Measurements from ENCODE around the gene CCDC187.
"Not testable (repeated sequence)": the region's sequence is repeated elsewhere in the genome, so short reads cannot be mapped to it uniquely, and the experiment has no call there.

CCDC187 gene

DNA sequence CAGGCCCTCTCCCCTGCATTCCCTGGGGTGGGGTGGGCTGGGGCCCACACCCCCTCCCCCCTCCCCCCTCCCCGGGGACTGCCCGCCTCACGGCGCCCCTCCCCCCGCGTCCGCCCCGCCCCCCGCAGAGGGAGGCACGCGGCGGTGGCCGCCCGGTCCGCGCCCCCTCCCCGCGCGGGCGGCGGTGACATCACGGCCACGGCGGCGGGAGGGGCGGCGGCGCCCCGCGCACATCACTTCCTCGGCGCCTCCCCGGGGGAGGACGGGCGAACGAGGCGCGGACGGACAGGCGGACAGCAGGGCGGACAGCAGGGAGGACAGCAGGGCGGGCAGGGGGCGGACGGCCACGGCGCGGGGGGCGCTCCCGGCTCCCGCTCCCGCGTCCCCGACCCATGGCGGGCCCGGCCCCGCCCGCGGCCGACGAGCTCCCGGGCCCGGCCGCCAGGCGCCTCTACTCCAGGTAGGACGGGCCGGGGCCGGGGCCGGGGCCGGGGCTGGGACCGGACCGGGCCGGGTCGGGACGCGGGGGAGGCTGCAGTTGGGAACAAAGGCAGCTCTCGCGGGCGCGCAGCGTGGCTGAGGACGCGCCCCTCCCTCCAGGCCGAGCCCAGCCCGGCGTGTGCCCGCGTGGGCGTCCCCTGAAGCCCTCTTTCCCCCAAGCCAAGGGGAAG is 23.5 kb upstream of the CCDC187 start, which contains the start of gene GPSM1:
GPSM1 (plus strand) TSS at position 236 of the 671 bp plus-strand sequence; CDS start at position 393, 157 bp downstream.
- peak in 1 of 3 donors; percentile 18 for DNase-seq (ENCODE audit: low read depth in 3 of 3)

DNA sequence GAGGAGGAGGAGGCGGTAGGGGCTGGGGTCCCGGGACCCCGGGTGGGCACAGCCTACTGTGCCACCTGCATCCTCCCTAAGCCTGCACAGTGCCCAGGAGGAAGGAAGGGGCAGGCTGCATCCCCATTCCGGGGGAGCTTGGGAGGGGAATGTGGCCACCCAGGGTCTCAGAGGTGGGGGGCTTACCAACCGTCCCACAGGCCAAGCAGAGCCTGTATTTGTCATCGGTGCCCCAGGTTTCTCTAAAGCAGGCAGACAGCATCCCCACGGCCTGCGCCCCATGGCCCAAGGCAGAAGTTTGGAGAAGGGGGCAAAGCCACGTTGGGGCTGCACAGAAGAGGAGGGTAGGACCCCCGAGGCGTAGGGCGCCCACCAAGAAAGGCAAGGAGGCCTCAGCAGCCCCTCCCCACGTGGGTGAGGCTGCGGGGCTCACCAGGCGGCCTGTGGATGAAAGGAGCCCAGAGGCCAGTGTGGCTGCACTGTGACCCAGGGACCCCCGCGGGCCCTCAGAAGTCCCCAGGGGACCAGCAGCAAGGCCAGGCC is 22.9 kb upstream of the CCDC187 start:
- no peak for DNase-seq (ENCODE audit: low read depth in 3 of 3)

DNA sequence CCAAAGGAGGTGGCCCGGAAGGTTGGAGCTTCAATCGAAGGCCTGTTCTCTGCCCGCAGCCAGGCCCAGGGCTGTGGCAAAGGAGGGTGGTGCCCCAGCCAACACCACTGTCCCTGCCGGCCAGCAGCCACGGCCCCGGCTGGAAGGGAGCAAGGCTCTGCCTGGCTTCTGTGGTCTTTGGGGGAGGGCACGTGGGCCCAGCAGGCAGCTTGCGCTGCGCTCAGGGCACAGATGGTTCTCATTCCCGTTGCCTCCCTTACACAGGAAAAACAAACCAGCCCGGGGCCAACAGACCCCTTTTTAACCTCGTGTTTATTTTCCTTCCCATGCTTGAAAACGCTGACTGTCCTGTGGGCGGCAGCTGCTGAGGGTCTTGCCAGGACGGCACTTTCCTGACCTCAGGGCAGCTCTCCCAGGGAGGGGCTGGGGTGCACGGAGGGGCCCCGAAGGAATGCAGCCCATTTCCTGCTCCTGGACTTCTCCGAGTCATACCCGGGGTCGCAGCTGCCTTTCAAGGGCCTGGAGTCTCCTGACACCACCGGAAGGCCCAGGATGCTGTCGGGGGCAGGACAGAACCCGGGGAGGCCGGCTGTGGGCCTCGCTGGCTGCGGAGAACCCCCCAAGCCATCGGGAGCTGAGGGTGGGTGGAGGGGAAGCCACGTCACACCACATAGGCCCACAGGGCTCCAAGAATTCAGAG is 22.3 kb upstream of the CCDC187 start:
- no peak for DNase-seq (ENCODE audit: low read depth in 3 of 3)

- DNase-seq (ENCODE audit: low read depth in 3 of 3): no peak
Observed at GRCh38 chr9:136325358-136325757, 21.5 kb upstream of the CCDC187 start.

- no peak for DNase-seq (ENCODE audit: low read depth in 3 of 3)
Observed at GRCh38 chr9:136324501-136325300, 20.8 kb upstream of the CCDC187 start.

DNA sequence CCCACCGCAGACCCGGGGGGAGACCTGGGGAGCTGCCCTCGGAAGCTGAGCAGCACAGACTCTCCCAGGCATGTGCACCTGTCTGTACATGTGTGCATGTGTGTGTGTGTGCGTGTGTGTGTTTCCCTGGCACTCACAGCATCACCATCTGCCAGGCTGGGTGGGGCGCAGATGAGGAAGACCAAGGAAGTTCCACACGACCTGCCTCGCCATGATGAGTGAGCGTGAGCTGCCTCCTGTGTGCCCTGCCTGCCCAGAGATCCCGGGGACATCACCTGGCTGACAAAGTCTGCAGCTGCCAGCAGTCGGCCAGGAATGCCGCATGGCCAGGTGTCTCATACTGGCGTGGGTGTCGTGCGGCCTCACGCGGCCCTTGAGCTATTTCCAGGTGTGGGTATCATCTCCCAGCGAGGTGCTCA is 19.5 kb upstream of the CCDC187 start:
- no peak for DNase-seq (ENCODE audit: low read depth in 3 of 3)

DNA sequence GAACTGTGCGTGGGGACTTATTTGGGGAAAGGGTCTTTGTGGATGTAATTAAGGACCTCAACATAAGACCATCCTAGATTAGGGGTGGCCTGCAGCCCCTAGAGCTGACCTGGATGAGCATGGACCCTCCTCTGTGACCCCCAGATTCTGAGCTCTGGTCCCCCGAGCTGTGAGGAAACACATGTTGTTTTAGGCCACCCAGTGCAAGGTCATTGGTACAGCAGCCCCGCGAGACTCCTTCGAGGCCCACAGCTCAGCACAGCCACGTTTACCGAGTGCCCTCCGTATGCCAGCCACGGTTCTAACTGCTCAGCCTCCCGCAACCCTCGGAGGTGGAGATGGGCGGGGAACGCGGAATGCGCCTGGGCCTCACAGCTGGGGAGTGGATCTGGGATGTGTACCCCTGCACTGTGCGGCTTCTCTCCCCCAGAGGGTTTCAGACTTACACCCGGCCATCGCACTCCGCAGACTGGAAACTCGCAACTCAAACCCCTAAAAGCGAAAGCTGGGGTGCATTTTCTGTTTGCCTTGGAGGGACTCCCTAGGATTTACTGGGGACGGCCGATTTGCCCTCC is 18.9 kb upstream of the CCDC187 start:
- DNase-seq (ENCODE audit: low read depth in 3 of 3): no peak

DNA sequence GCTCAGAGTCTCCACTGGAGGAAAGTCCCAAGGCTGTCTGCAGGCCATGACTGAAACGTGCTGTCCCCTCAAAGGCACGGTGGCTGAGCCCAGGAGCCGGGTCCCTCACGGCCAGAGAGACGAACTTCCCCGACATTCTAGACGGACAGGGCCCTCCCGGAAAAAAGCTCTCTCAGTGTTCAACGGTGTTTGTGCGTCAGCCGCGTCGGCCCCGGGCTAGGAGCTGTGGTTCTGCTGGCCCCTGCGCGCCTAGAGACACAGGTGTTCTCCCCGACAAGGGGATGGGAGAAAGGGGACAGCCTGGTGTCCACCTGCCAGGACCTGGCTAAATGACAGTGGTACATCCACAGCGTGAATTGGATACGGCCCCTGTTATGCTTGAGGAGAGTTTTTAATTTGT is 17.7 kb upstream of the CCDC187 start:
- no peak for DNase-seq (ENCODE audit: low read depth in 3 of 3)

GRCh38 chr9:136320972-136321371 is 17.1 kb upstream of the CCDC187 start:
- not testable (repeated sequence) for DNase-seq (ENCODE audit: low read depth in 3 of 3)

DNA sequence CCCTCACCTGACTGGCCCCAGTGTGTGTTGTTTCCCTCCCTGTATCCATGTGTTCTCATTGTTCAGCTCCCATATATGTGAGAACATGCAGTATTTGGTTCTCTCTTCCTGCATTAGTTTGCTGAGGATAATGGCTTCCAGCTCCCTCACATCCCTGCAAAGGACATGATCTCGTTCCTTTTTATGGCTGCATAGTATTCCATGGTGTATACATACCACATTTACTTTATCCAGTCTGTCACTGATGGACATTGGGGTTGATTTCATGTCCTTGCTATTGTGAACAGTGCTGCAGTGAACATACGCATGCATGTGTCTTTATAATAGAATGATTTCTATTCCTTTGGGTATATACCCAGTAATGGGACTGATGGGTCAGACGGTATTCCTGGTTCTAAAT is 16.1 kb upstream of the CCDC187 start:
- not testable (repeated sequence) for DNase-seq (ENCODE audit: low read depth in 3 of 3)

GRCh38 chr9:136319244-136319643 is 15.3 kb upstream of the CCDC187 start:
- DNase-seq (ENCODE audit: low read depth in 3 of 3): not testable (repeated sequence)

- no peak for DNase-seq (ENCODE audit: low read depth in 3 of 3)
Observed at GRCh38 chr9:136318776-136319241, 14.9 kb upstream of the CCDC187 start.

GRCh38 chr9:136318111-136318775 is 14.3 kb upstream of the CCDC187 start:
- no peak for DNase-seq (ENCODE audit: low read depth in 3 of 3)

DNA sequence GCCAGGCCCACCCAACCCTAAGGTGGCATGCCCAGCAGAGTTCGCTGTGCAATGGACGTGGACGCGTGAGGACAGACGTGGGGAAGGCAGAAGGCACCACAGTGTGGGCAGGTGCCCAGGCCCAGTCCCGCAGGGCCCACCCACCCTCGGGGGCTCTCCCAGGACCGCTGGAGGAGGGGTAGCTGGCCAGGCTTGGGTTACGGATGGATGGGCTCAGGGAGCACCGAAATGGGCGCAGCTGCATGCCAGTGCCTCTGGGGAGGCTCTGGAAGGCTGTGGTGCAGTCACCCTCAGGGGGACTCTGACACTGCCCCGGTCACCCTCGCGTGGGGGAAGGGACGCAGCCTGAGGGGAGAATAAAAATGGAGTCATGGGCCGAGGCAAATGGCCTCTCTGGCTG is 13.8 kb upstream of the CCDC187 start:
- no peak for DNase-seq (ENCODE audit: low read depth in 3 of 3)

GRCh38 chr9:136316896-136317676 is 13.2 kb upstream of the CCDC187 start:
- no peak for DNase-seq (ENCODE audit: low read depth in 3 of 3)

DNA sequence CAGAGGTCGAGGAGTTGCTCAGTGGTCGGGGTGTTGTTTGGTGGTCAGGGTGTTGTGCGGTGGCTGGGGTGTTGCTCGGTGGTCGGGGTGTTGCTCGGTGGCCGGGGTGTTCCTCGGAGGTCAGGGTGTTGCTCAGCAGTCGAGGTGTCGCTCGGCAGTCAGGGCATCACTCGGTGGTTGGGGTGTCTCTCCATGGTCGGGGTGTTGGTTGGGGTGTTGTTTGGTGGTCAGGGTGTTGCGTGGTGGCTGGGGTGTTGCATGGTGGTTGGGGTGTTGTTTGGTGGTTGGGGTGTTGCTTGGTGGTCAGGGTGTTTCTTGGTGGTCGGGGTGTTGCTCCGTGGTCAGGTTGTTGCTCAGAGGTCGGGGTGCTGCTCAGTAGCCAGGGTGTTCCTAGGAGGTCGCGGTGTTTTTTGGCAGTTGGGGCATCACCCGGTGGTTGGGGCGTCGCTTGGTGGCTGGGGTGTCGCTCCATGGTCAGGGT is 12.4 kb upstream of the CCDC187 start:
- DNase-seq (ENCODE audit: low read depth in 3 of 3): no peak

DNA sequence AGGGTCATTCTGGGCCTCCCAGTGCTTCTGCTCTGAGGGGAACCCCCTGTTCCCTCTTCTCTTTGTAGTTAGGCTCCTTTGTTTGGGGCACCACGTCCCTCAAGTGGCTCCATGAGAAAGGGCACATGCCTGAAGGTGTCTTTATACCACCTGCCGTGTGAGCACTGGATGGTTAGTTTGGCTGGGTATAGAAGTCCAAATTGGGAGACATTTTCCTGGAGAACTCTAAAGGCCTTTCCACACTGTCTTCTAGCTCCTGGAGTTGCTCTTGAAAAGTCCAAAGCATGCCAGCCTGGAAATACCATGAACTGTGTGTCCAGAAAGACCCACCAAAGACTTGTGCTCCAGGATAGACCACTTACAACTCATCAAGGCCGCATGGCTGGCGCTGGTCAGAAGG is 11.1 kb upstream of the CCDC187 start:
- no peak for DNase-seq (ENCODE audit: low read depth in 3 of 3)

- DNase-seq (ENCODE audit: low read depth in 3 of 3): no peak
Observed at GRCh38 chr9:136314056-136314416, 10.1 kb upstream of the CCDC187 start.

DNA sequence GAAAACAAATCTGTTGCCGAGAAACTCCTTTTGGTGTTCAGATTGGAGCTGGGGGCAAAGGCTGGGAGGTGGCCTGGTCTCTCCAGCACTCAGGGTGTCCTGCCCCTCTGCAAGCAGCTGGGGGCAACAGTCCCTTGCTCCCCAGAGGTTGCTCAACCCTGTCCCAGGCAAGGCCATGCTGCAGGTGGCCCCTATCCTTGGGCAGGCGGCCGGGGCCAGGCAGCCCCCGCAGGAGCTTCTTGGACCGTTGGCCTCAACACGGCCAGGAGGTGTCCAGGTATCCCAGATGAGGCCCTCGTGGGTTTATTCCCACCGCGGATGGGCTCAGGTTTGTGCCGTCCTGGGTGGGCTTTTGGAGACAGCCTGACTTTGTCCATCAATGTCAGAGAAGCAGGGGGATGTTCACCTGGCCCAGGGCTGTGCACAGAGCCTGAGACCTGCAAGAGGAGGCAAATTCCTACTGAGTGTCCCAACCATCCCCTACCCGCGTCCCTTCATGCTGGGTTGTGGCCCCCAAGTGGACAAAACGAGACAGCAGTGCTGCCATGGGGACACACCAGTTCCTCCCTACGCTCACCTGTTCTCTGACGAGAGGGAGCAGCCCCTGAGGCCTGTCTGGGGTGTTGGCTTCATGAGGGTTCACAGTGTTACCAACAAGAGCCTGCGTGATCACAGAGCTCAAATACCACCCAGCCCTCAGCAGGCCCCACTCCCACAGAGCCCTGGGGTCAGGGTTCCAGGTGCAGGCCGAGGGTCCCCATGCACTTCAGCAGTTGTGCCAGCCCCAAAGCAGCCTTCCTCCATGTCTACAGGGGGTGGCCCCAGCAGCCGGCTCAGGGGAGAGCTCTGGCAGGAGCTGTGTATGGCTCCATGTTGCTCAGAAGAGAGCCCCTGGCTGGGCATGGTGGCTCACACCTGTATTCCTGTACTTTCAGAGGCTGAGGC is 9.5 kb upstream of the CCDC187 start:
- DNase-seq (ENCODE audit: low read depth in 3 of 3): no peak

Data from stimulated activated CD4-positive, alpha-beta T cell treated with anti-CD3 and anti-CD28 coated beads, TNF-alpha, amount 100 ng/mL, for 48 hours (primary cell).